GM19438 (cell line): Measurements from ENCODE around the gene ZNF681.
"Not testable (repeated sequence)": the region's sequence is repeated elsewhere in the genome, so short reads cannot be mapped to it uniquely, and the experiment has no call there.

Experiments
- ATAC-seq: cut with Tn5 transposase; IDR thresholded peaks from one replicate; pipeline ENCODE4 v1.9.1; 2021; ENCODE audit warnings: low read depth; ENCODE audit not compliant: unreplicated experiment

ZNF681 gene

DNA sequence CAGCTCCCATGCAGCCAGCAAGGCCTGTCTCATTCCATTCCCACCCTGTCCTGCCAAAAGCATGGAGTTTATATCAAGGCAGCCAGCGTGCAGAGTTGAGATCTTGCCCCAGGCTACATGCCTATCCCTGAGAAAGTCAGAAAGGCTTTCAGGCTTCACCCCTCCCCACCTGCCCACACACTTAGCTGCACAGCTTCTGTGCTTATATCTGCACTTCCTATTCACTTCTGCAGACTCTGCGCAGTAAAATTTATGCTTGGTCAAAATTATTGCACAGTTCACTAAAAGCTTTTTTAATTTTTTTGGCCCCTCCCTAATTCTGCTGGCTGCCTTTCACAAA lies 59.2 kb downstream of the ZNF681 start:
- no peak for ATAC-seq

DNA sequence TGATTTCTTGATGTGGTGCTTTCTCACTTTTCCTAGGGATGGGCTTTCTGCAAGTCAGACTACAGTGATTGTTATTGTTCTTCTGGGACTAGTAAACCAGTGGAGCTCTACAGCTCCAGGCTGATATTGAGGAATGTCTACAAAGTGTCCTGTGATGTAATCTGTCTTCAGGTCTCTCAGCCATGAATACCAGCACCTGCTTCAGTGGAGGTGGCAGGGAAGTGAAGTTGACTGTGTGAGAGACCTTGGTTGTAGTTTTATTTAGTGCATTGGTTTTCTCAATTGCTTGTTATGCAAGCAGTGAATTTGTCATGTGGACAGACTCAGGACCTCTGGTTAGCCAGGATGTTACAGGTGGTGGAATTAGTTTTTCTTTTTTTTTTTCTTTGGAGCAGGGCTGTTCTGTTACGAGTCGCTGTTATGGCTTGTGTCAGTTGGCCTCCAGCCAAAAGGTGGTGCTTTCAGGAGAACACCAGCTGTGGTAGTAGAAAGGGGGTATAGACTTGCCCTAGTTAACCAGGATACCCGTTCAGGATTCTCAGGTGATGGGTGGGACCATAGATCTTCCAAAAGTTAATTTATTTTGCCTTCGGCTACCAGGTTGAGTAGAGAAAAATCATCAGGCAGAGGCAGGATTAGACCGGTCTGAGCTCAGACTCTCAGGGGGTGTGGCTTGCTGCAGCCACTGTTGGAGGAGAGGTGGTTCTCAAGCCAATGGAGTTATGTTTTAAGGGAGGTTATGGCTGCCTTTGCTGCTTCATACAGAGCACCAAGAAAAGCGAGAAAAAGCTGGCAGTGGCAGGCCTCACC lies 59.8 kb downstream of the ZNF681 start:
- ATAC-seq: no peak

DNA sequence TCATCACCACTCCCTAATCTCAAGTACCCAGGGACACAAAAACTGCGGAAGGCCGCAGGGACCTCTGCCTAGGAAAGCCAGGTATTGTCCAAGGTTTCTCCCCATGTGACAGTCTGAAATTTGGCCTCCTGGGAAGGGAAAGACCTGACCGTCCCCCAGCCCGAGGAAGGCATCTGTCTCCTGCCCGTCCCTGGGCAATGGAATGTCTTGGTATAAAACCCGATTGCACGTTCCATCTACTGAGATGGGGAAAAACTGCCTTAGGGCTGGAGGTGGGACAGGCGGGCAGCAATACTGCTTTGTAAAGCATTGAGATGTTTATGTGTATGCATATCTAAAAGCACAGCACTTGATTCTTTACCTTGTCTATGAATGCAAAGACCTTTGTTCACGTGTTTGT lies 65.8 kb downstream of the ZNF681 start:
- ATAC-seq: not testable (repeated sequence)
